Keratinocyte (primary cell): ENCODE measurements around the gene GIT2. TPM values are rescaled to one million over a fixed set of nuclear protein-coding genes. Genes with fewer than 3 reads are reported as not detected.

Source experiments
- DNase-seq: peaks from one replicate; pipeline ENCODE4 v3.0.0-alpha.2; 2011; ENCODE audit warnings: low read depth, missing footprints, low spot score
- FAIRE-seq: peaks from 2 replicates; lab custom pipeline; 2011; peaks lifted over from hg19 to GRCh38; lab: Jason Lieb, UNC
- H2AFZ ChIP-seq: 2 replicates; pipeline ENCODE4 v1.6.0; 2012; ENCODE audit warnings: low read length, control low read depth, inconsistent platforms; ENCODE audit not compliant: control insufficient read depth
- H3K27ac ChIP-seq: 2 replicates; pipeline ENCODE4 v1.5.1; 2011; ENCODE audit warnings: low read length; ENCODE audit not compliant: control insufficient read depth, insufficient read depth
- H3K27me3 ChIP-seq: 3 replicates; pipeline ENCODE4 v1.6.0; 2011; ENCODE audit warnings: low read length; ENCODE audit not compliant: control insufficient read depth, insufficient read depth; ENCODE audit errors: extremely low read depth
- H3K36me3 ChIP-seq, 2 experiments: 2 replicates in 1 of 2; 3 replicates in 1 of 2; pipeline ENCODE4 v1.5.1; 2011; ENCODE audit warnings: low read length in 2 of 2, mild to moderate bottlenecking in 1 of 2; ENCODE audit not compliant: control insufficient read depth in 2 of 2, insufficient read depth in 2 of 2; ENCODE audit errors: extremely low read depth in 1 of 2
- H3K4me1 ChIP-seq: 3 replicates; pipeline ENCODE4 v1.5.1; 2011; ENCODE audit warnings: low read length; ENCODE audit not compliant: control insufficient read depth, insufficient read depth; ENCODE audit errors: extremely low read depth
- H3K4me2 ChIP-seq: 3 replicates; pipeline ENCODE4 v1.6.0; 2011; ENCODE audit warnings: low read depth, low read length; ENCODE audit not compliant: control insufficient read depth, insufficient read depth; ENCODE audit errors: extremely low read depth
- H3K4me3 ChIP-seq, 3 experiments: fragments of 200-600 bp in 1 of 3; sonication (generic) in 1 of 3; 2 replicates in 2 of 3; 3 replicates in 1 of 3; pipeline ENCODE4 v1.5.1; 2011 to 2016; ENCODE audit warnings: low read length in 3 of 3, mild to moderate bottlenecking in 3 of 3, control low read depth in 2 of 3, inconsistent platforms in 1 of 3, low read depth in 1 of 3, mixed read lengths in 1 of 3, mixed run types in 1 of 3, moderate library complexity in 1 of 3; ENCODE audit not compliant: control insufficient read depth in 2 of 3, insufficient read depth in 2 of 3; ENCODE audit errors: extremely low read depth in 1 of 3
- H3K79me2 ChIP-seq: 2 replicates; pipeline ENCODE4 v1.6.0; 2012; ENCODE audit warnings: low read length; ENCODE audit not compliant: control insufficient read depth, insufficient read depth
- H3K9ac ChIP-seq: 3 replicates; pipeline ENCODE4 v1.6.0; 2011; ENCODE audit warnings: low read length; ENCODE audit not compliant: control insufficient read depth, insufficient read depth; ENCODE audit errors: extremely low read depth
- H3K9me1 ChIP-seq: 3 replicates; pipeline ENCODE4 v1.6.0; 2011; ENCODE audit warnings: low read length; ENCODE audit not compliant: control insufficient read depth, insufficient read depth; ENCODE audit errors: extremely low read depth
- H3K9me3 ChIP-seq: 2 replicates; pipeline ENCODE4 v1.5.1; 2012; ENCODE audit warnings: low read depth, low read length; ENCODE audit not compliant: control insufficient read depth
- H4K20me1 ChIP-seq: 3 replicates; pipeline ENCODE4 v1.6.0; 2011; ENCODE audit warnings: low read length; ENCODE audit not compliant: control insufficient read depth, insufficient read depth; ENCODE audit errors: extremely low read depth
- CTCF ChIP-seq, 3 experiments: IDR thresholded peaks in 1 of 3; conservative IDR thresholded peaks in 1 of 3; optimal IDR thresholded peaks in 1 of 3; 2 replicates in 2 of 3; 3 replicates in 1 of 3; pipeline versions ENCODE3 to v1.5.1; 2011; ENCODE audit warnings: low read length in 3 of 3, mild to moderate bottlenecking in 3 of 3, moderate library complexity in 2 of 3, control low read depth in 1 of 3, inconsistent platforms in 1 of 3; ENCODE audit not compliant: insufficient read depth in 2 of 3; ENCODE audit errors: extremely low read depth in 1 of 3
- EZH2 ChIP-seq: IDR thresholded peaks from one replicate; pipeline ENCODE4 v1.6.1; 2012; ENCODE audit warnings: inconsistent platforms, mild to moderate bottlenecking, low read length, moderate library complexity
- dilution Hi-C: fragments of 300-500 bp; cut with MboI; formaldehyde crosslinking; loops from one replicate; pipeline ENCODE4 v1.7.0; 2020; ENCODE audit warnings: low sequenced_read_pairs; ENCODE audit not compliant: extremely low pct_ligation_motif_present
- polyA plus RNA-seq, 5 experiments: library from polyadenylated mRNA; depleted of rRNA in 3 of 5; stranded (reverse) in 3 of 5; stranded (forward) in 1 of 5; unstranded in 1 of 5; fragments of >200 nt; gene quantifications; 1 replicate in 1 of 5; 2 replicates in 3 of 5; 3 replicates in 1 of 5; pipeline versions ENCODE4 v1.2.1 to v1.2.3, GENCODE V29; 2011 to 2012; ENCODE audit warnings: missing spikeins in 2 of 5, low read depth in 1 of 5, low replicate concordance in 1 of 5

GIT2 gene
- polyA plus RNA-seq, 1 donor (not counting 4 experiments of a cell fraction or from before 2014, with no cell fraction given): 25.9 TPM

- Histone ChIP-seq H3K27ac (no peak overlapping the region), H3K4me1 (no peaks in the 10 kb centered on the region), H3K9me1 (no peaks in the 10 kb centered on the region), H3K79me2 (no peaks in the 10 kb centered on the region), H2AFZ (no peak overlapping the region), H4K20me1 (no peaks in the 10 kb centered on the region), H3K4me3 (no peak overlapping the region), H3K4me2 (no peak overlapping the region), H3K9me3 (no peaks in the 10 kb centered on the region), H3K9ac (no peak overlapping the region), H3K27me3 (no peaks in the 10 kb centered on the region), H3K36me3 (peaks cover 4 to 15% of the 10 kb centered on the region in 2 experiments)
- FAIRE-seq (no peak), DNase-seq (no peak)
- no peak for TF ChIP-seq EZH2
- TF ChIP-seq CTCF (optimal IDR thresholded peaks at IDR 0.05 in 1 of 3, IDR thresholded peaks at IDR 0.05 in 1 of 3, conservative IDR thresholded peaks at IDR 0.05 in 1 of 3; ENCODE audit: extremely low read depth in 1 of 3, insufficient read depth in 2 of 3, low read length in 3 of 3): no peak
- dilution Hi-C loops: no loop called here
Observed at GRCh38 chr12:109925185-109925840, 70.9 kb downstream of the GIT2 start.

GRCh38 chr12:109923481-109924245 lies 72.5 kb downstream of the GIT2 start:
- H3K9me1 ChIP-seq: no peaks in the 10 kb centered on the region
- dilution Hi-C loops: no loop called here
- TF ChIP-seq EZH2: no peak
- no peak for TF ChIP-seq CTCF (optimal IDR thresholded peaks at IDR 0.05 in 1 of 3, IDR thresholded peaks at IDR 0.05 in 1 of 3, conservative IDR thresholded peaks at IDR 0.05 in 1 of 3; ENCODE audit: extremely low read depth in 1 of 3, insufficient read depth in 2 of 3, low read length in 3 of 3)
- no peaks in the 10 kb centered on the region for H3K27me3 ChIP-seq
- DNase-seq (no peak), FAIRE-seq (no peak)
- H3K4me1 ChIP-seq: no peaks in the 10 kb centered on the region
- H3K79me2 ChIP-seq: no peaks in the 10 kb centered on the region
- H3K4me3 ChIP-seq: no peak overlapping the region
- H3K36me3 ChIP-seq: peaks cover 4 to 20% of the 10 kb centered on the region in 2 experiments
- no peak overlapping the region for H2AFZ ChIP-seq
- H3K9ac ChIP-seq: no peak overlapping the region
- no peaks in the 10 kb centered on the region for H4K20me1 ChIP-seq
- H3K27ac ChIP-seq: no peak overlapping the region
- H3K4me2 ChIP-seq: no peak overlapping the region
- H3K9me3 ChIP-seq: no peaks in the 10 kb centered on the region
